ENCODE measurements around the gene ST6GALNAC2. TPM values are rescaled to one million over a fixed set of nuclear protein-coding genes. Genes with fewer than 3 reads are reported as not detected.

ST6GALNAC2 gene
- total RNA-seq, 2 donors from 2014 or later, result 6.9 to 10.1 TPM

GRCh38 chr17:76562734-76563148 is 22.9 kb downstream of the ST6GALNAC2 start:
- peaks cover 2 to 8% of the 10 kb centered on the region in 2 donors for H3K36me3 ChIP-seq (replicated peaks in 1 of 2; ENCODE audit: insufficient read depth in 1 of 2, low read depth in 2 of 2)
- H3K9me3 ChIP-seq, result no peaks in the 10 kb centered on the region
- peaks cover 63% of the 10 kb centered on the region for H3K4me1 ChIP-seq
- no peak for DNase-seq
- intact Hi-C loops (cut with DNase I), result no loop called here
- 76 to 82% methylated on average over 5 to 6 of the region's 6 CpGs for WGBS, 2 donors
- no peaks in the 10 kb centered on the region for H3K27me3 ChIP-seq
- no peak for ATAC-seq
- H3K27ac ChIP-seq, result peak overlapping the region in 2 of 4 donors; percentile 24 to 88
- H3K4me3 ChIP-seq, result no peak overlapping the region
- no peak for TF ChIP-seq POLR2A (IDR thresholded peaks at IDR 0.05)
- TF ChIP-seq CTCF (IDR thresholded peaks at IDR 0.05), result no peak

GRCh38 chr17:76561799-76562268 is 23.8 kb downstream of the ST6GALNAC2 start:
- no peak overlapping the region for H3K4me3 ChIP-seq
- peaks cover 2 to 8% of the 10 kb centered on the region in 2 donors for H3K36me3 ChIP-seq (replicated peaks in 1 of 2; ENCODE audit: insufficient read depth in 1 of 2, low read depth in 2 of 2)
- no peaks in the 10 kb centered on the region for H3K9me3 ChIP-seq
- no peak for TF ChIP-seq POLR2A (IDR thresholded peaks at IDR 0.05)
- no peak for TF ChIP-seq CTCF (IDR thresholded peaks at IDR 0.05)
- ATAC-seq, result peak; percentile 29
- peak in 1 of 4 donors; percentile 20 for DNase-seq
- intact Hi-C loops (cut with DNase I), result no loop called here
- no peaks in the 10 kb centered on the region for H3K27me3 ChIP-seq
- WGBS, 2 donors, result 44 to 62% methylated on average over 5 of the region's 5 CpGs
- peaks cover 57% of the 10 kb centered on the region for H3K4me1 ChIP-seq
- peak overlapping the region in 3 of 4 donors; percentile 22 to 88 (median 68) for H3K27ac ChIP-seq

GRCh38 chr17:76561332-76561731 is 24.3 kb downstream of the ST6GALNAC2 start:
- peak overlapping the region in 3 of 4 donors; percentile 22 to 88 (median 68) for H3K27ac ChIP-seq
- peaks cover 2 to 8% of the 10 kb centered on the region in 2 donors for H3K36me3 ChIP-seq (replicated peaks in 1 of 2; ENCODE audit: insufficient read depth in 1 of 2, low read depth in 2 of 2)
- no peaks in the 10 kb centered on the region for H3K9me3 ChIP-seq
- WGBS, 2 donors, result 64 to 69% methylated on average over 7 of the region's 7 CpGs
- no peak for ATAC-seq
- TF ChIP-seq CTCF (IDR thresholded peaks at IDR 0.05) (no peak), POLR2A (IDR thresholded peaks at IDR 0.05) (no peak)
- DNase-seq, result no peak
- no peak overlapping the region for H3K4me3 ChIP-seq
- peaks cover 57% of the 10 kb centered on the region for H3K4me1 ChIP-seq
- no peaks in the 10 kb centered on the region for H3K27me3 ChIP-seq
- intact Hi-C loops (cut with DNase I), result no loop called here

- ATAC-seq, result no peak
- Histone ChIP-seq H3K27me3 (no peaks in the 10 kb centered on the region), H3K36me3 (replicated peaks in 1 of 2; ENCODE audit: insufficient read depth in 1 of 2, low read depth in 2 of 2) (peaks cover 2 to 8% of the 10 kb centered on the region in 2 donors), H3K27ac (peak overlapping the region in 3 of 4 donors; percentile 22 to 88 (median 68)), H3K4me1 (peaks cover 52% of the 10 kb centered on the region), H3K4me3 (no peak overlapping the region), H3K9me3 (no peaks in the 10 kb centered on the region)
- intact Hi-C loops (cut with DNase I), result no loop called here
- no peak for DNase-seq
- TF ChIP-seq POLR2A (IDR thresholded peaks at IDR 0.05) (no peak), CTCF (IDR thresholded peaks at IDR 0.05) (no peak)
- whole genome bisulfite sequencing, 2 donors, result 82 to 85% methylated on average over 6 of the region's 6 CpGs
Measured at GRCh38 chr17:76560877-76561221, 24.8 kb downstream of the ST6GALNAC2 start.
